SH-SY5Y (cell line): ENCODE data around the gene MAP3K14.

Experiments used
- GATA2 ChIP-seq: IDR thresholded peaks from 2 replicates; pipeline ENCODE4 v1.6.1; 2011; ENCODE audit warnings: mild to moderate bottlenecking, low read depth, low read length
- GATA3 ChIP-seq: IDR thresholded peaks from 2 replicates; pipeline ENCODE4 v1.6.1; 2011; ENCODE audit warnings: low read depth, mild to moderate bottlenecking, low read length, moderate library complexity

- TF ChIP-seq GATA2 = no peak
- no peak for TF ChIP-seq GATA3
These were observed 94.9 kb downstream of the MAP3K14 start for GRCh38 chr17:45222014-45222288.
